GM19023 (cell line): ENCODE data around the gene SATB2.

ENCODE experiments used
- ATAC-seq: cut with Tn5 transposase; IDR thresholded peaks from one replicate; pipeline ENCODE4 v1.9.1; 2021; ENCODE audit warnings: mild to moderate bottlenecking, moderate library complexity; ENCODE audit not compliant: unreplicated experiment

The SATB2 gene

GRCh38 chr2:199457147-199458008 is at the start of gene SATB2:
SATB2 (minus strand) TSS chr2:199457939; CDS start chr2:199456037, 1,902 bp downstream.
- no peak for ATAC-seq

DNA sequence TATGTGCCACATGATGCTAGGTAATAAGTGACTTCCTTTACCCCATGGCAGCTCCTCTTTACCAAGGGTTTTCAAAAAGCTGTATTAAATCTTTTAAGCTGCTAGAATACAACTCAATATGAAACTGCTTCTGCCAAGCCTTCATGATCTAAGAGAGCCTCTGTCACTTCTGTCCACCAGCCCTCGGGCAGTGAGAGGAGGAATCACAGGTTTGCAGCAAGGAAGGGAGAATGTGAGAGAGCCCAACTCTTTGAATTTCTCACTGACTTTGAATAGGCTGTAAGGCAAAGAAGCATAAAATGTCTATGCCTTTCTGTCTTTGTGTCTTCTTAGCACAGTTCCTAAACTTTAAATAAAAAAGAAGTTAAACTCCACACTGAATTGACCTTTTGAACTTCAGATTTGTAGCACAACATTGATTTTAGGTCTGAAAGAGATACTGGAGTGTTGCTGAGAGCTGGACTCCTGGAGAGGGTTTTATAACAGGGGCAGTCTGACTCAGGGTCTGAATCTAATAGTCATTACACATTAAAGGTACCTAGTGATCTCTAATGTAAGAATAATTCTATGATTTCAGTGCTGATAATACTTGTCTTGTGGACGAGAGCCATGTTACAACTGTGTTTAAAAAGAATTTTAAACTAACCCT is 48.1 kb upstream of the SATB2 start:
- no peak for ATAC-seq

GRCh38 chr2:199503148-199503547 is 45.4 kb upstream of the SATB2 start:
- no peak for ATAC-seq

GRCh38 chr2:199499005-199499404 is 41.3 kb upstream of the SATB2 start:
- ATAC-seq = no peak

DNA sequence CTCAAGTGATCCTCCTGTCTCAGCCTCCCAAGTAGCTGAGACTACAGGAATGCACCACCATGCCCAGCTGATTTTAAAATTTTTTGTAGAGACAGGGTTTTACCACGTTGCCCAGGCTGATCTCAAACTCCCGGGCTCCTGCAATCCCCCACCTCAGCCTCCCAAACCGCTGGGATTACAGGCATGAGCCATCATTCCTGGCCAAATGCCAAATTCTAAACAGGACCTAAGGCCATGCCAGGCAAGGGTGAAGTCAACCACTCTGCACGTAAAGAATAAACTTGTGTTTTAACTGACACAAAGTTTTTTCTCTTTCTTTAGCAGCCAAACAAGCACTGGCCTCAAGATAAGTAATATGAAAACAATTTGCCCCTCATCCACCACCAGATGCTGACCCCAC is 37.4 kb upstream of the SATB2 start:
- no peak for ATAC-seq

GRCh38 chr2:199490049-199490448 is 32.3 kb upstream of the SATB2 start:
- ATAC-seq = no peak

DNA sequence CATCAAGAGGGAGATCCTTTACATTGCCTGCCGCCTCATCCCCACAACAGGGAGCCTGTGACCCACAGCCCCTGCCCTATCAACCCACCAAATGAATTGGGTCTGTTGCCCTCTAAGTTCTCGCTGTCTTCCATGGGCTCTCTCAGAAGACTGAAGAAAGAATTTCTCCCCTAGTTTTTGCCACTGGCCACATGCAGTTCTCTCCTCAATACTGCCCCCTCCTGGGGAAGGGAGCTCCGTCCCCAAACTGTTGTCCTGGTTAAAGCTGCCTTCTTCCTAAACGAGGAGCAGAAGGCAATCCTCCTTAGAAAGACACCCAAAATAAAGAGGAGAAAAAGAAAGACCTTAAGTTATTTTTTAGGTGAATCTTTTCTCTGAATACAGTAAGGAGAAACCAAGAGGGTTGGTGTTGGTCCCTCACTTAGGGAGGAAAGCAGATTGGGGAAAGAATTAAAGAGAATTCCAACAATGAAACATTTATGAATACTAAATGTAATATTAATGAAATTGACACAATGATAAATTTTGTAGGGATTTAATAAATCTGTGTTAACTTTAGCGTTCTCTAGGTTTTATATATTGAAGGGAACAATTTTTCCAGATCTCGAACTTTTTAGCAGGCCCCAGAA is 31.1 kb upstream of the SATB2 start:
- peak; percentile 50 for ATAC-seq

- ATAC-seq = peak; percentile 67
Observed at GRCh38 chr2:199485732-199486335, 28.1 kb upstream of the SATB2 start.

DNA sequence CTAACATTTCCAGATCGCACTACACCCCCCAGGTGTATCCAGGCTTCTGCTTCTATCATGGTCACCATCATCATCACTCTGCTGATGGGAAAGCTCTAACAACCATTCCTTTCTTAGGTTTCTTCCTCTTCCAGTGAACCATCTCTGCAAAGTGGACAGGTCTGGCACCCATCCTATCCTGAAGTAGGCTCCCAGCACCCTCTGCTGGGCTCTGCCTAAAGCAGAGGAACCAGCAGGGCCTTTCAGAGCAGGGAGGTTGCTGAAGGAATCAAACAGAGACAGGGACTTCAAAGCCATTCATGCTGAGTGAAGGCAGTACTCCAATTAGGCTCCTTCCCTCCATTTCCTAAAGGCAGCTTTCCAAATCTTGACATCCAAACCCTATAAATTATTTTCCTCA is 27.2 kb upstream of the SATB2 start:
- ATAC-seq = no peak

DNA sequence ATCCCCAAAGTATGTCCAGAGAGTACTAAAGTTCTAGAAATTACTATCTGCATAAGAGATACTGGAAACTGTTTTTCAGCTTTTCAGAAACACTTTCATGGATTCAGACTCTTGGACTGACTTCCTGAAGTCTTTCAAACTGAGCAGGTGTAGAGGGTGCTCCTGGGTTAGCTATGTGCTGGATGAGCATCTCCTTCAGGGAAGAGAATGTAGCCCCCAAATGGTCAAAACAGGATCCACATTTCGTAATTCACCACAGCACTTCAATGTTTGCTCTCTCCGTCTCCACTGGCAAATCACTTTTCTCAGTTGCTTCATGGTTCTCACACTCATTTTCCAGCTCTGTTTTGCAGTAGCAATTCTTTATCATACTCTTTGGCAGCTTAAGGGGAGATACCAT is 23.2 kb upstream of the SATB2 start:
- no peak for ATAC-seq

DNA sequence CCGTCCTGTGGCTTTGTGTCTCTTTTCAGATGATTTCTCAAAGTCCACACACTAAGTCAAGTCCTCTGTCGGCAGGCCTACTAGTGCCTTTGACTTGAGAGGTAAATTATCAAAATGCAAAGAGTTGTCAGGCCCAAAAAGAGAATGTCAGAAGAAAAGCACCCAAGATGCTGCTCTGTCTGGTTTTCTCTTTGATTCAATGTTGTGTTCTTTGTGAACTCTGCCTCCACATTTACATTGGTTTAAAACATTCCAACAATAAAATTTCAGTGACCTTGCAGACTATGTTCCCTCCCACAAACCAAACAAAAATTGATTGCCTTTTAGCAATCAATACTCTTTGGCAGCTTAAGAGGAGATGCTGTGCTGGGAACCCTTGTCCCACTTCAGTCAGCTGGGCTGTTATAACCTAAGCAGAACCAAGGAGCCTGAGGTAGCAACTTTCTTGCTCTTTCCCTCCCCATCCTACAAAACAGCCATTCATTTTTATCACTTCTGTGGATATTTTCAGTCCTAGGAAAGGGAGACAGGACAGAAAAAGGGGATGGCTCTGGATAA is 19.6 kb upstream of the SATB2 start:
- no peak for ATAC-seq

GRCh38 chr2:199471443-199472057 is 13.8 kb upstream of the SATB2 start:
- peak; percentile 64 for ATAC-seq

- no peak for ATAC-seq
Observed at GRCh38 chr2:199470672-199471442, 13.1 kb upstream of the SATB2 start.

DNA sequence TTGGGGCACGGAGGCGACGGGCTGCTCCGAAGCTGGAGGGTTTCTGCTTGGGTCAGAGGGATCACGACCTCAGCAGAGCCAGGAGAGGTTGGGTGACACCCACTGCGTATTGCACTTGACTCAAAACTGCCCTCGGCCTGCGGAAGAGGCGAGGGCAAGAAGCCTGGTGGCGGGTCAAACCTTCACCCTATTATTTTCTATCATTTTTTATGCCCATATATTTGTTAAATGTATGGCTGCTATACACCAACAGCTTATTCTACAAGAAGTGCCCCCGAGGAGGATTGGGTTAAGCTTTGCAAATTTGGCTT is 12.6 kb upstream of the SATB2 start:
- ATAC-seq = no peak

GRCh38 chr2:199469514-199470360 is 12.0 kb upstream of the SATB2 start:
- ATAC-seq = no peak

DNA sequence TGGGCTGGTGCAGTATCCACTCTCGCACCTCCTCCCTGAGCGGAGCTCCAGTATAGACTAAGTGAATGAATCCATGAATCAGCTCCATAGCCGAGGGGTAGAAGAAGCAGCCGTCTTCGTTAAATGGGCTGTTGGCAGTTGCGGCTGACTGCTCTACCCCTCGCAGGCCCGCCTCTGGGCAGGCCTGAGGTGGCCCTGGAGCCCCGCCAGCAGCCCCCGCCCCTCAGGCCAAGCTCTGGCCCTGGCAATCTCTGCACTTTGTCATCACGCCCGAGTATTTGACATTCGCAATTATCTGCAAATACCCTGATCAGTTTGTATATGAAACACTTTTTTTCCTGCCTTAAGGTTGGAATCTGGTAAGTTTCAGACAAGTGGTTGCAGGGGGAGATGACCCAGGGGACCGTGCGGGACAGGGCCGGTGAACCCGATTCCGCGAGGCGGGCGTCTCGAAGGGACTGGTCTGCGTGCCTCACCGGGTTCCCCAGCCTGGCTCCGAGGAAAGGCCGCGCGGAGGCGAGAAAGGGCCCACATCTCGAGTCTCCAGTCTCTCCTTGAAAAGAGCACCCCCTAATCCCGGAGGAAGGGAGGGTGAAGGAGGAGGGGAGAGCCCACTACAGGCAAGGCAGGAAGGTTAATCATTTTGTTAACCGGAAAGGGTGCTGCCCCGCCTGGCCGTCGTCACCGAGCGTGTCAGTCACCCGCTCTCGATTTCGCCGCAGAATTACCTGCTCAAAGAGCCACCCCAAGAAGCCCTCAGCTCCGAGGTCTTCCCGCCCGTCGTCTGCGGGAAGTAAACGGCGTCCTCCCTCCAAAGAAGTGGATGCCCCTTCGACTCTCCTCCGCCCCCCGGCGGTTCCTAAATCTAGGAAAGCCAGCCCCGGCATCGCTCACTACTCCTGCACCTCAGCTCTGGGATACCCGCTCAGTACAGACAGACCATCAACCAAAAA is 11.1 kb upstream of the SATB2 start:
- no peak for ATAC-seq

DNA sequence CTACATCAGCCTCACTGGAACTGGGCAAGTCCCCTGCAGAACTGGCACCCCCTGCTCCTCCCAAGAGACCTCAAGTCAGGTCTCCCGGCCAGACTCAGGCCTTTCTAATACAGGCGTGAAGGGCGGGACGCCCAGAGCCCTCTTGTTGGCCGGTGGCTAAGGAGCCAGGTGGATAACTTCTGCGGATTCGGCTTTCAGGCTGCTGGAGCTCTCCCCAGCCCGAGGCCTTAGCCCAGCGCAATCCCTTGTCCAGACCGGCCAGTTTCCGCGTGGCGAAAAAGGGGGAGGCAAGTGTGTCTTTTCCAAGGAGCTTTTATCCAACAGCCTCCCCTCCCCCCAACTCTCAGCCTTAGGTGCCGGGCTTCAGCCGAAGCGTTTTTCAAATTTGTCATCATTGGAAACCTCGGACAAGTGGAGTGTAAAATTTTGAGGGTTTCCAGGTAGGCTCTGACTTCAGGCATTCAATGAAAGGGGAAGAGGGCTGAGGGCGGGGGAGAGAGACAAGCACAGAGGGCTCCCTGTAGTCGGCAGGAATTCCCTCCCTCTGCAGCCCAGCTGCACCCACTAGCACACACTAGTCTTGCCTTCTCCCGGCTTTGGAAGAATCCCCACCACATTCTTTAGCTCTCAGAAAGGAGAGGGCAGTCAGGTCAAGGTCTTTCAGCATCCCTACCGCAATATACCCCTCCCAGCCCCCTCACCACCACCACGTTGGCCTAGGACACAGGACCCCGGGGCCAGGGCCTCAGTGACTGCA is 9.5 kb upstream of the SATB2 start:
- no peak for ATAC-seq
